Measurements from ENCODE around the gene HPSE2.

Gene HPSE2

GRCh38 chr10:98430427-98430826, 805.2 kb downstream of the HPSE2 start:
- DNase-seq (ENCODE audit: low read depth) = no peak

DNA sequence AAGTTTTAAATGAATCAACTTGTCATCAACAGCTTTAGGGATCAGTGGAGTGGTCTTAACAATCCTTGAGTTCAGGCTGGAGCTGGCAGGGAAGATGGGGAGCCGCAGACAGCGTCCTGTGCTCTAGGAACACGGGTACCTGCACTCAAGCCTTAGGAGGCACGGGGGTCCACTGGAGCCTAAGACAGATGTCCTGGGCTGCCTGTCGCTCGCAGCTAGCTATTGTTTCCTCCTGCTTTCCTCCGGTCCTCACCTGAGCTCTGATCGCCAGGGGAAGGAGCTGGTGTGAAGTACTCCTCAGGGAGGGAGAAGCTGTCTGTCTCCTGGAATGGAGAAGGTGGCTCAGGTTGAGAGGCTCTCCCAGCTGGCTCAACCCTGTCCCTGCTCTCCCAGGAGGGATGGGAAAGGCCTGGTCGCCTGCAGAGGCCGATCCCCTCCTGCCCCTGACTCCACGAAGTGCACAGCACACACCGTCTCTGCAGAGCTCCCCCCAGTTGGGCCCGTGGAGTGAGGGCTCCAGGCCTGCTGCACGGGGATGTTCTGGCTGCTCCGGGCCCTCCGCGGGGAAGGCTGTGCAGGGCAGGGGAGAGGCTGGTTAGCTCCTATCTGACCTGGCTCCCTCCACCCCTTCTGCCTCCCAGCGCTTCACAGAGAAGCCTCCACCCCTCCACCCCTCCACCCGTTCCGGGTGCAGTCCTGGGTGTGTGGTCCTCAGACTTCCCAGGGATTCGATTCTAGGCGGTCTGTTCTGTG, 806.2 kb downstream of the HPSE2 start:
- no peak for DNase-seq (ENCODE audit: low read depth)

- DNase-seq (ENCODE audit: low read depth) = no peak
These were observed 808.6 kb downstream of the HPSE2 start for GRCh38 chr10:98427011-98427515.

DNA sequence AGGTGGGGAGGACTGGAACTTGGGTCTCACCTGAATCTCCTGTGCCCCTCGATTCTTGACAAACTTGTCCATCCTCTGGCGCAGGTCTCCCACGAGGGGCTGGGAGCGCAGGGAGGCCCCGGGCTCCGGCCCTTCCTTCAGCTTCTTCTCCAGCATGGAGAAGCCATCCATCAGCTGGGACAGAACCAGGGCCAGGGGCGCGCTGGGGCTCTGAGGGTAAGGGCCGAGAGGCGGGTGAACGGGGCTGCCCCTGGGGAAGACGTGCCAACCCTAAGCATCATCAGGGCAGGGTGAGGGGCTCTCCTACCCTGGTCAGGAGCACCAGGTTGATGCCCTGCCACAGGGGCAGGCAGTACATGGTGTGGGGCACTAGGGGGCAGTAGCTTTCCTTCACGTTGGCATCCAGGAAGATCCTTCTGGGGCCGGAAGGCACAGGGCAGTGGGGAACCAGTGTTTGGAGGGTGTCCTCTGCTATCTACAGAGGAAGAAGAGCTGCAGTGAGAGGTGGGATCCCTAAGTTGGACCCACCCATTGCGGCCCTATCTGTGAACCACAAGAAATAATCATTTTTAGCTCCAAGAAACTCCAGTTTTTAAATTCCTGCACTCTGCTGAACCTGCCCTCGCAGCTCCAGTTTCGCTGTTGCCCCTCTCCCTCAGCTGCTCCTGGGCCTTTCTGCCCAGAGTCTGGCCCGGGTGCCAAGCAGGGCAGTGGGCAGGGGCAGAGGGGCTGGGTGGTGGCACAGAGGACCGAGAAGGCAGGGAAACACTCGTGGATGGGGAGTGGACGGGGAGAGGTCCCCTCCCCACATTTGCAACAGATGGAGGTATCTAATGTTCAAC, 809.9 kb downstream of the HPSE2 start:
- DNase-seq (ENCODE audit: low read depth) = no peak

GRCh38 chr10:98424295-98425254, 811.1 kb downstream of the HPSE2 start:
- no peak for DNase-seq (ENCODE audit: low read depth)

DNA sequence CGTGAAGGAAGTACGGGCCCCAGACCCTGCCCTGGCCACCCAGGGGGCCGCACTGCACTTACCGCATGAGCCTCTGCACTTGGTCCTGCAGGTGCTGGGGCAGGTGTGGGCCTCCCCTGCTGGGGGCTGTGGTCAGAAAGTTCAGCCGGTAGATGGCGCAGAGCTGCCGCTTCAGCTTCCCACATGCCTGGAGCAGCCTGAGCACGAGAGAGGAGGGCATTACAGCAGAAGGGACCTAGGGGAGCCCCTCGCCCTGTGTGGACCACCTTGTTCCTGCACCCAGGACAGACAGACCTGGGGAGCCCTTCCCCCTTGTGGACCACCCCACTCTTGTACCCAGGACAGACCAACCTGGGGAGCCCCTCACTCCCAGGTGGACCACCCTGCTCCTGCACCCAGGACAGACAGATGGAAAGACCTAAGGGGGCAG, 811.9 kb downstream of the HPSE2 start:
- no peak for DNase-seq (ENCODE audit: low read depth)

- DNase-seq (ENCODE audit: low read depth) = no peak
These were observed 813.5 kb downstream of the HPSE2 start for GRCh38 chr10:98422182-98422581.

DNA sequence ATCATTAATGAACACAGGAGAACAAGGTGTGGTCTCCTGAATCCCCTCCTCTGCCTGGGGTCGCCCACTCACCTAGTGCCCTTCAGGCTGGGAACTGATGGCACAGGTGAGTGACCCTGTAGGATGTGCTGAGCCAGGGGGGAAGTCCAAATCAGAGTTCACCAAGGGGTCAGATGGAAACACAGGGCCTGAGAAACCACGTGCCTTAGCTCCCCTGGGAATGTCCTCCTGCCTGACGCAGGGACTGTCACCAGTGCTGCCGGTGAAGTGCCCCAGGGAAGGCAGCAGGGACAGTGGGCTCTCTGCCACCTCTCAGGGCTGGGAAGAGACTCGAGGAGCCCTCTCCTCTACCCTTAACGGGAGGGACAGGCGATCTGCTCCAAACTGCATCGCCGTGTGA, 814.9 kb downstream of the HPSE2 start:
- DNase-seq (ENCODE audit: low read depth) = no peak

DNA sequence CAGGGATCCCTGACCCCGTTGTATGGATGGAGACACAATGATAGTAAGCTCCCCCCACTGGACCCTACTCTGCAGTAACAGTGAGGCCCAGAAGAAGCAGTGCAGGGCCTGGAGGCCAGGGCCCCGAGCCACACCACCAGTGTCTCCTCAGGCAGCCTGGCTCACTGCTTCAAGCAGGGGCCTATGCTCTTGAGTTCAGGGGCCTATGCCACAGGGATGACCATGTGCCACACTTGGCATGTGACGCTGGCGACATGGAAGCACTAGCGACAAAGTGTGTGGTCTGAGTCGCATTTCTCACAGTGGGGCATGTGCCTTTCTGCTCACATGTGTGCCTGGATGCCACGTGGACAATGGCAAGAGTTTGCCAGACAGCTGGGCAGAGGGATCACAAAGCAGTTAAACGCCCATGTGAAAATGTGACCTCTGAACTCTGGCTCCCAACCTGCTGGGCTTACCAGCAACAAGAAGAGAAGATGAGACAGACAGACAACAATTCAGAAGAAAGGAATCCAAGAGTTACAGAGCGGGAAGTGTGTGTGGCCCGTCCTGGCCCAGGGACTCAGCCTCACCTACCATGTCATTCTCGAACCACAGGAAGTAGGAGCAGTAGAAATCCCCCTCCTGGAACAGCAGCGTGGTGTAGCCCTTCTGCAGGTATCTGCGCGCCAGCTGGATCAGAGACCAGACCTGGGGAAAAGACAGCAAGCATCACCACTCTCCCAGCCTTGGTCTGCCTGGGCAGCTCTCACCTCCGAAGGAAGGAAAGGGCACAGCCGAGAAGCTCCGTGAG, 816.0 kb downstream of the HPSE2 start:
- DNase-seq (ENCODE audit: low read depth) = no peak

GRCh38 chr10:98418665-98419468, 816.8 kb downstream of the HPSE2 start:
- no peak for DNase-seq (ENCODE audit: low read depth)

GRCh38 chr10:98417973-98418664, 817.5 kb downstream of the HPSE2 start:
- DNase-seq (ENCODE audit: low read depth) = no peak

GRCh38 chr10:98417481-98417959, 818.1 kb downstream of the HPSE2 start:
- DNase-seq (ENCODE audit: low read depth) = no peak

- DNase-seq (ENCODE audit: low read depth) = no peak
These were observed 818.9 kb downstream of the HPSE2 start for GRCh38 chr10:98416606-98417388.

DNA sequence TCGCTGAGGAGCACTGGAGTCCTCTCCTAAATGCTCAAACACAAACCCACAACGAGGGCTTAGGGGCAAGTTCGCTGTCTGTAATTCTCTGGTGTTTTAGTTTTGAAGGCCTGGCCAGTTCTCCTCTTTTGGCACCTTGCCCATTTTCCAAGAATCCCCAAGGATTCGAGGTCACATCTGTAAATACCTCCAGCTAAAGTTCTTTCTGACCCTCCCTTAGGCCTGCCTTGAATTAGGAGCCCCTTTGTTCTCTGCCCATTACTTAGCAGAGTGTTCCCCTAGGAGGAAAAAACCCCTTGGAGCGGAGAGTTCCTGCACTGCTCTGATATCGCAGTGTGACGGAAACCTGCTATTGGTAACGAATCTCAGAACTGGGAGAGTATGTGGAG, 819.9 kb downstream of the HPSE2 start:
- DNase-seq (ENCODE audit: low read depth) = no peak

DNA sequence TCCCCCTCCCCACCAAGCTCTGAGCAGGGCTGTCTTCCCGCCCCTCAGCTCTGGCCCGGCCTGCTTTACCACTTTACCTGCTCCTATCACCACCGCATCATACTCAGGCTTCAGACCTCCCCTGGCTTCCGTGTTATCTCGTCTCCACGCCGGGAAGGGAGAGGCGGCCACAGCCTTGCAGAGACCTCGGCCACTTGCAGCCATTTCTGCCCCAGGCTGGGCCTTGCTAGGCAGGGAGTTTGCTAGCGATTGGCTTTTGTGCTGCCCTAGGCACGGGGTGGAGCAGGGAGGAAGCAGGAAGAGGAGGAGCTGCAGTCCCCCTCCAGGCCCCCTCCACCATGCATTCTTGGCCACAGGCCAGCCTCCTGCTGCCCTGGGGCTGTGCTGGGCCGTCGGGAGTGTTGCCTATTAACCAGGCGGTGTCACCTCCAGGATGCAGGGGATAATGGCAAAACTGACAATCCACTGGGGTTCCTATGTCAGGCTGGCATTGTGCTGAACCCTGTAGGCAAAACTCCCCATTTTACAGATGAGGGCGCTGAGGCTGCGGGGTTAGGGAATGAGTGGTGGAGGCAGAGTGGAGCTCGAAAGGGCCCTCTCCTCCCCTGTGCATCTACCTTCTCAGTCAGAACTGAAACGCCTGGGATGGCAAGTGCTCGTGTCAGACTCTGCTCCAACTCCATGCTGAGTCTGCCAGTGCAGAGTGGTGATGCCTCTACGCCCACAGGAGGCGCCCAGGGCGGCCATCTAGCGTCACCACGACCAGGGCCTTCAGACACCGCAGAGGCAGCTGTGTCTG, 820.5 kb downstream of the HPSE2 start, which contains the start of gene PYROXD2:
PYROXD2 (minus strand) TSS at position 251 of the 799 bp plus-strand sequence; CDS start at position 204, 47 bp downstream.
- DNase-seq (ENCODE audit: low read depth) = no peak

DNA sequence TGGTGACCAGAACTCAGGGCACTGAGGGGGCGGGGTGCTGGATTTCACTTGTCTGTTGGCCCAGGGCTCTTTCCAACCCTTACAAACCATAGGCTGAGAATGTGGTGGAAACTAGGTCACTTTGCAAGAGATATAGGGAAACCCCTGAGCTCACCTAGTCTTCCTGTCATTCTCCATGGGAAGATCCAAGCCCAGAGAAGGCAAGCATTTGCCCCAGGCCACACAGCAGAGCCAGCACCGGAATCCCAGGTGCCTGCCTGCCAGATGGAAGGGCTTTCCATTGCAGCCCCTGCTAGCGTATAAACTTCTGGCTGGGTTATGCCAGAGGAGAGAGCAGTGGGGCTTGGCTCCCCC, 821.1 kb downstream of the HPSE2 start:
- DNase-seq (ENCODE audit: low read depth) = no peak

GRCh38 chr10:98411768-98412167, 823.9 kb downstream of the HPSE2 start:
- DNase-seq (ENCODE audit: low read depth) = no peak

GRCh38 chr10:98411166-98411565, 824.5 kb downstream of the HPSE2 start:
- no peak for DNase-seq (ENCODE audit: low read depth)
